Measurements from ENCODE around the gene TRIP4.

Gene TRIP4

DNA sequence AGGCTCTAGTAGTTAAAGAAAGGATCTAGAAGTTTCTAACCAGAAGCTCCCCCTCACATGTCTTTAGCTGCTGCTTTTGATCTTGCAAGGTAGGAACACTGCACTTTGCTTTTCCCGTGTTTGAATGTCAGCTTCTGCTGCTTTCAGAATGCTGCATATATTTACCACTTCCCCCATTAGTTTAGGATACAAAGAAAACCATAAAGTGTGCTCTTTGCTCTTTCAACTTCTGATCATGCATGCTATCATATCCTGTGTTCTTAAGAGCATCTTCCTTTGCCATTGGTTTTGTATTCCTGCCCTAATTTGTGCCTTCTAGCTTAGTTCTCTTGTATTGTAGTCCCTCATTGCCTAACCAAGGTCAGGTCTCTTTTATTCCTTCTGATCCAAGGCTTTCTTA is 116.0 kb downstream of the TRIP4 start:
- in situ Hi-C loops (cut with MboI; ENCODE audit: low pct_unique_long_range_greater_than_20kb, low sequenced_read_pairs, unreplicated experiment): no loop called here
- no peak for DNase-seq (ENCODE audit: low spot score)
- TF ChIP-seq, protein P1, sequence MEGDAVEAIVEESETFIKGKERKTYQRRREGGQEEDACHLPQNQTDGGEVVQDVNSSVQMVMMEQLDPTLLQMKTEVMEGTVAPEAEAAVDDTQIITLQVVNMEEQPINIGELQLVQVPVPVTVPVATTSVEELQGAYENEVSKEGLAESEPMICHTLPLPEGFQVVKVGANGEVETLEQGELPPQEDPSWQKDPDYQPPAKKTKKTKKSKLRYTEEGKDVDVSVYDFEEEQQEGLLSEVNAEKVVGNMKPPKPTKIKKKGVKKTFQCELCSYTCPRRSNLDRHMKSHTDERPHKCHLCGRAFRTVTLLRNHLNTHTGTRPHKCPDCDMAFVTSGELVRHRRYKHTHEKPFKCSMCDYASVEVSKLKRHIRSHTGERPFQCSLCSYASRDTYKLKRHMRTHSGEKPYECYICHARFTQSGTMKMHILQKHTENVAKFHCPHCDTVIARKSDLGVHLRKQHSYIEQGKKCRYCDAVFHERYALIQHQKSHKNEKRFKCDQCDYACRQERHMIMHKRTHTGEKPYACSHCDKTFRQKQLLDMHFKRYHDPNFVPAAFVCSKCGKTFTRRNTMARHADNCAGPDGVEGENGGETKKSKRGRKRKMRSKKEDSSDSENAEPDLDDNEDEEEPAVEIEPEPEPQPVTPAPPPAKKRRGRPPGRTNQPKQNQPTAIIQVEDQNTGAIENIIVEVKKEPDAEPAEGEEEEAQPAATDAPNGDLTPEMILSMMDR (IDR thresholded peaks at IDR 0.05; ENCODE audit: extremely low read depth, insufficient read depth, missing control alignments): no peak

Measured in GM13977 (cell line).